A549 (cell line): ENCODE data around the gene ACOD1. TPM values are rescaled to one million over a fixed set of nuclear protein-coding genes. Genes with fewer than 3 reads are reported as not detected.

ENCODE experiments used
- ATAC-seq, 2 experiments: fragments of 200-7000 bp in 1 of 2; fragments of >200 bp in 1 of 2; cut with Nextera tagmentation in 1 of 2; cut with Tn5 transposase in 1 of 2; 3 replicates each; pipeline versions ENCODE4 v1.8.0 to v1.9.1; 2018 to 2020; ENCODE audit warnings: mild to moderate bottlenecking in 1 of 2, moderate library complexity in 1 of 2
- CTCF ChIA-PET: fragments of 300-600 bp; sonication (Branson Sonifier 250); formaldehyde crosslinking; extraction: SDS; loops from one replicate; lab custom pipeline; 2021; ENCODE audit warnings: antibody characterized with exemption, inconsistent platforms; lab: Yijun Ruan, JAX
- POLR2A ChIA-PET: fragments of 350-600 bp; formaldehyde crosslinking; extraction: SDS; loops from one replicate; lab custom pipeline; 2021; ENCODE audit warnings: antibody characterized with exemption, inconsistent platforms; lab: Yijun Ruan, JAX
- DNase-seq, 2 experiments: peaks; one replicate each; pipeline versions ENCODE4 v3.0.0 to v3.0.0-alpha.2; 2011 to 2016; ENCODE audit warnings: low read depth in 1 of 2, low spot score in 1 of 2
- FAIRE-seq: peaks from 2 replicates; lab custom pipeline; 2011; peaks lifted over from hg19 to GRCh38; lab: Jason Lieb, UNC
- H3K27ac ChIP-seq, 2 experiments: fragments of >200 bp; sonication (Bioruptor Twin); formaldehyde crosslinking; 3 replicates each; pipeline ENCODE4 v1.5.1; 2016 to 2017
- H3K4me1 ChIP-seq: fragments of >200 bp; sonication (Bioruptor Twin); formaldehyde crosslinking; 3 replicates; pipeline ENCODE4 v1.6.1; 2016
- H3K4me2 ChIP-seq: fragments of >200 bp; sonication (Bioruptor Twin); formaldehyde crosslinking; 3 replicates; pipeline ENCODE4 v1.6.1; 2016
- H3K4me3 ChIP-seq: fragments of >200 bp; sonication (Bioruptor Twin); formaldehyde crosslinking; 3 replicates; pipeline ENCODE4 v1.5.1; 2016
- H3K9me3 ChIP-seq: fragments of >200 bp; sonication (Bioruptor Twin); formaldehyde crosslinking; 3 replicates; pipeline ENCODE4 v1.6.1; 2016
- CBX2 ChIP-seq: fragments of 200-600 bp; sonication (generic); IDR thresholded peaks from 2 replicates; pipeline ENCODE4 v1.6.1; 2016; ENCODE audit warnings: low read depth, mild to moderate bottlenecking, borderline replicate concordance
- CTCF ChIP-seq: fragments of >200 bp; sonication (Bioruptor Twin); formaldehyde crosslinking; IDR thresholded peaks from 3 replicates; pipeline ENCODE4 v1.5.1; 2016
- E2F6 ChIP-seq: IDR thresholded peaks from 2 replicates; pipeline ENCODE4 v1.6.1; 2012; ENCODE audit warnings: low read depth, borderline replicate concordance
- EP300 ChIP-seq, 2 experiments: fragments of >200 bp; sonication (Bioruptor Twin); formaldehyde crosslinking; IDR thresholded peaks; 2 replicates in 1 of 2; 3 replicates in 1 of 2; pipeline ENCODE4 v1.6.1; 2016 to 2017
- ESRRA ChIP-seq: fragments of 150-350 bp; IDR thresholded peaks from 2 replicates; pipeline ENCODE4 v1.6.1; 2014; ENCODE audit warnings: mild to moderate bottlenecking, low read length, borderline replicate concordance
- GATA3 ChIP-seq: IDR thresholded peaks from 2 replicates; pipeline ENCODE4 v1.6.1; 2012; ENCODE audit warnings: borderline replicate concordance
- HDAC2 ChIP-seq: fragments of 200-600 bp; sonication (generic); IDR thresholded peaks from 2 replicates; pipeline ENCODE4 v1.6.1; 2016
- HOXB13 ChIP-seq: fragments of 250-450 bp; sonication (Bioruptor Pico); IDR thresholded peaks from 2 replicates; pipeline ENCODE4 v1.5.0; 2020; ENCODE audit warnings: low read depth, mild to moderate bottlenecking, moderate library complexity
- HOXB5 ChIP-seq: fragments of 250-450 bp; sonication (Bioruptor Pico); IDR thresholded peaks from 2 replicates; pipeline ENCODE4 v1.5.0; 2020; ENCODE audit warnings: mild to moderate bottlenecking, moderate library complexity
- JUNB ChIP-seq: fragments of >200 bp; sonication (Bioruptor Twin); formaldehyde crosslinking; IDR thresholded peaks from 2 replicates; pipeline ENCODE4 v1.6.1; 2016
- KDM1A ChIP-seq: fragments of 200-600 bp; sonication (generic); IDR thresholded peaks from 2 replicates; pipeline ENCODE4 v1.6.1; 2016; ENCODE audit warnings: low read depth, mild to moderate bottlenecking
- KDM5A ChIP-seq: fragments of 200-600 bp; sonication (generic); IDR thresholded peaks from 2 replicates; pipeline ENCODE4 v1.6.1; 2016; ENCODE audit warnings: antibody characterized with exemption, mild to moderate bottlenecking
- MAX ChIP-seq: IDR thresholded peaks from 2 replicates; pipeline ENCODE4 v1.6.1; 2012
- MAZ ChIP-seq: fragments of 150-350 bp; IDR thresholded peaks from 2 replicates; pipeline ENCODE4 v1.6.1; 2014; ENCODE audit warnings: antibody characterized with exemption, low read depth, low read length, borderline replicate concordance
- MYC ChIP-seq: IDR thresholded peaks from 2 replicates; pipeline ENCODE4 v1.6.1; 2012; ENCODE audit warnings: mild to moderate bottlenecking, inconsistent platforms, low read length, improper control_type of control experiment, borderline replicate concordance
- POLR2AphosphoS2 ChIP-seq: conservative IDR thresholded peaks from 2 replicates; pipeline ENCODE4 v1.6.1; 2012; ENCODE audit warnings: low read length, improper control_type of control experiment, inconsistent platforms
- RAD21 ChIP-seq, 2 experiments: fragments of >200 bp in 1 of 2; sonication (Bioruptor Twin) in 1 of 2; formaldehyde crosslinking in 1 of 2; IDR thresholded peaks in 1 of 2; conservative IDR thresholded peaks in 1 of 2; 2 replicates in 1 of 2; 3 replicates in 1 of 2; pipeline ENCODE4 v1.6.1; 2012 to 2018; ENCODE audit warnings: inconsistent platforms in 1 of 2
- RARB ChIP-seq: fragments of 250-450 bp; sonication (Bioruptor Pico); IDR thresholded peaks from 2 replicates; pipeline ENCODE4 v1.8.0; 2021; ENCODE audit warnings: mild to moderate bottlenecking, moderate library complexity
- RFX5 ChIP-seq: fragments of 450-650 bp; IDR thresholded peaks from 2 replicates; pipeline ENCODE4 v1.7.1; 2014; ENCODE audit warnings: antibody characterized with exemption, mild to moderate bottlenecking, moderate library complexity
- SREBF2 ChIP-seq: fragments of 450-650 bp; IDR thresholded peaks from 2 replicates; pipeline ENCODE4 v1.6.1; 2014; ENCODE audit warnings: mild to moderate bottlenecking, moderate library complexity
- TFCP2L1 ChIP-seq: fragments of 250-450 bp; sonication (Bioruptor Pico); IDR thresholded peaks from 2 replicates; pipeline ENCODE4 v1.5.0; 2021; ENCODE audit warnings: mild to moderate bottlenecking
- USF2 ChIP-seq: fragments of 450-650 bp; IDR thresholded peaks from 2 replicates; pipeline ENCODE4 v1.6.1; 2014; ENCODE audit warnings: antibody characterized with exemption
- ZFP36 ChIP-seq: fragments of 450-650 bp; IDR thresholded peaks from 2 replicates; pipeline ENCODE4 v1.6.1; 2014; ENCODE audit warnings: borderline replicate concordance; ENCODE audit not compliant: partially characterized antibody
- ZNF302 ChIP-seq: fragments of 250-450 bp; sonication (Bioruptor Pico); IDR thresholded peaks from 2 replicates; pipeline ENCODE4 v1.9.0; 2021; ENCODE audit warnings: inconsistent platforms, mild to moderate bottlenecking, moderate library complexity
- ZSCAN20 ChIP-seq: fragments of 250-450 bp; sonication (Bioruptor Pico); IDR thresholded peaks from 2 replicates; pipeline ENCODE4 v1.8.0; 2022; ENCODE audit warnings: mild to moderate bottlenecking, moderate library complexity
- WGBS: methylation state at CpG from one replicate; pipeline ENCODE4 v1.1.6; 2017; ENCODE audit errors: missing lambda C conversion rate; 5-methylcytosine and 5-hydroxymethylcytosine counted together
- polyA plus RNA-seq, 4 experiments: library from polyadenylated mRNA; depleted of rRNA in 3 of 4; stranded (reverse); fragments of >200 nt; fragmentation: RNase III in 1 of 4; extraction: RNeasy Plus Mini Kit Qiagen cat#74134 plus additional on column Dnase treatment in 1 of 4; gene quantifications; 2 replicates in 3 of 4; 3 replicates in 1 of 4; pipeline ENCODE4 v1.2.3, GENCODE V29; 2011 to 2017

Gene ACOD1
- polyA plus RNA-seq, 2 of the 4 experiments (the other 2 are of a cell fraction), result not detected

GRCh38 chr13:76925115-76925514 lies 23.2 kb upstream of the ACOD1 start:
- H3K4me1 ChIP-seq, result no peaks in the 10 kb centered on the region
- no peak overlapping the region for H3K4me3 ChIP-seq
- DNase-seq (no peak), ATAC-seq (no peak), FAIRE-seq (no peak)
- no peaks in the 10 kb centered on the region for H3K9me3 ChIP-seq
- TF ChIP-seq RARB (CRISPR knock-in tag) (no peak), MAX (no peak), TFCP2L1 (no peak), HDAC2 (no peak), USF2 (no peak), ZSCAN20 (CRISPR knock-in tag) (no peak), KDM5A (no peak), HOXB5 (no peak), JUNB (no peak), RAD21 (conservative IDR thresholded peaks at IDR 0.05 in 1 of 2, IDR thresholded peaks at IDR 0.05 in 1 of 2) (no peak), CBX2 (no peak), KDM1A (no peak), ZNF302 (CRISPR knock-in tag) (no peak), EP300 (IDR thresholded peaks at IDR 0.05) (no peak)
- WGBS, result 0% methylated on average over 1 of the region's 1 CpG
- POLR2A ChIA-PET, result no interaction called here
- no peak overlapping the region for H3K4me2 ChIP-seq
- H3K27ac ChIP-seq, result no peak overlapping the region
- CTCF ChIA-PET, result no interaction called here

- H3K4me3 ChIP-seq, result no peak overlapping the region
- no peaks in the 10 kb centered on the region; the same call in 2 of the 3 replicates for H3K9me3 ChIP-seq
- DNase-seq (no peak), FAIRE-seq (no peak), ATAC-seq (no peak)
- POLR2A ChIA-PET, result no interaction called here
- no peak overlapping the region for H3K27ac ChIP-seq
- H3K4me1 ChIP-seq, result no peaks in the 10 kb centered on the region
- 68% methylated on average over 5 of the region's 5 CpGs for WGBS
- CTCF ChIA-PET, result no interaction called here
- H3K4me2 ChIP-seq, result no peak overlapping the region
- no peak for TF ChIP-seq HDAC2
Observed at GRCh38 chr13:76927955-76928354, 20.4 kb upstream of the ACOD1 start.

- ATAC-seq (no peak), DNase-seq (no peak), FAIRE-seq (no peak)
- no peak overlapping the region for H3K4me2 ChIP-seq
- TF ChIP-seq MAZ (no peak), ZFP36 (no peak), MYC (no peak), CTCF (no peak), ESRRA (no peak), ZSCAN20 (CRISPR knock-in tag) (no peak), SREBF2 (no peak), RFX5 (no peak), HOXB13 (no peak), KDM5A (no peak), E2F6 (no peak), GATA3 (no peak), POLR2AphosphoS2 (no peak)
- H3K27ac ChIP-seq, result no peak overlapping the region
- 27% methylated on average over 3 of the region's 3 CpGs for WGBS
- ChIA-PET POLR2A (no interaction called here), CTCF (no interaction called here)
- H3K4me1 ChIP-seq, result no peaks in the 10 kb centered on the region
- no peak overlapping the region for H3K4me3 ChIP-seq
- H3K9me3 ChIP-seq, result no peaks in the 10 kb centered on the region; the same call in 2 of the 3 replicates
Observed at GRCh38 chr13:76928456-76928855, 19.9 kb upstream of the ACOD1 start.
